GM12878 (cell line): ENCODE results near the gene DNAJC5G. TPM values are rescaled to one million over a fixed set of nuclear protein-coding genes. Genes with fewer than 3 reads are reported as not detected.

Experiments
- ATAC-seq: fragments of 200-7000 bp; cut with Tn5 transposase; 3 replicates; pipeline ENCODE4 v1.9.1; 2020; ENCODE audit warnings: mild to moderate bottlenecking, moderate library complexity
- BruUV-seq: library from RNA; stranded (reverse); fragments of 400-500 nt; replicated peaks from 2 replicates; lab custom pipeline; 2021; lab: Mats Ljungman, UMichigan
- CTCF ChIA-PET: fragments of 300-600 bp; sonication (Branson Sonifier 250); formaldehyde crosslinking; extraction: SDS; loops from one replicate; lab custom pipeline; 2021; ENCODE audit warnings: inconsistent platforms; lab: Yijun Ruan, JAX
- POLR2A ChIA-PET: fragments of 350-600 bp; formaldehyde crosslinking; extraction: SDS; loops from one replicate; lab custom pipeline; 2021; ENCODE audit warnings: inconsistent platforms; lab: Charles Lee
- RAD21 ChIA-PET: fragments of 300-600 bp; sonication (Branson Sonifier 250); formaldehyde crosslinking; loops from one replicate; lab custom pipeline; 2023; ENCODE audit warnings: antibody characterized with exemption; ENCODE audit not compliant: unreplicated experiment; lab: Charles Lee
- SMC1A ChIA-PET: fragments of 300-600 bp; sonication (Branson Sonifier 250); formaldehyde crosslinking; loops from one replicate; lab custom pipeline; 2023; ENCODE audit not compliant: unreplicated experiment, uncharacterized antibody; lab: Charles Lee
- DNase-seq: peaks from one replicate; pipeline ENCODE4 v3.0.0-alpha.2; 2011; ENCODE audit warnings: low read depth, low spot score
- FAIRE-seq: peaks from 3 replicates; lab custom pipeline; 2011; peaks lifted over from hg19 to GRCh38; lab: Jason Lieb, UNC
- H2AFZ ChIP-seq: 2 replicates; pipeline ENCODE4 v1.6.0; 2011; ENCODE audit warnings: low read depth, low read length, control low read depth; ENCODE audit not compliant: control insufficient read depth
- H3K27ac ChIP-seq: 2 replicates; pipeline ENCODE4 v1.5.1; 2011; ENCODE audit warnings: control low read depth; ENCODE audit not compliant: control insufficient read depth, insufficient read depth
- H3K27me3 ChIP-seq, 2 experiments: replicated peaks in 1 of 2; 2 replicates each; pipeline versions ENCODE4 v1.6.0 to v1.6.1; 2011; ENCODE audit warnings: low read length in 1 of 2; ENCODE audit not compliant: control insufficient read depth in 2 of 2, insufficient read depth in 2 of 2
- H3K36me3 ChIP-seq, 2 experiments: 2 replicates each; pipeline ENCODE4 v1.5.1; 2011; ENCODE audit warnings: low read length in 1 of 2; ENCODE audit not compliant: control insufficient read depth in 2 of 2, insufficient read depth in 2 of 2
- H3K4me1 ChIP-seq: 2 replicates; pipeline ENCODE4 v1.6.1; 2011; ENCODE audit warnings: mild to moderate bottlenecking, low read length, moderate library complexity, mixed read lengths; ENCODE audit not compliant: control insufficient read depth, insufficient read depth
- H3K4me2 ChIP-seq: 2 replicates; pipeline ENCODE4 v1.6.0; 2011; ENCODE audit warnings: control low read depth; ENCODE audit not compliant: control insufficient read depth, insufficient read depth
- H3K4me3 ChIP-seq: fragments of 200-600 bp; sonication (generic); 2 replicates; pipeline ENCODE4 v1.5.1; 2016
- H3K79me2 ChIP-seq: 2 replicates; pipeline ENCODE4 v1.6.0; 2011; ENCODE audit warnings: low read length; ENCODE audit not compliant: control insufficient read depth, insufficient read depth
- H3K9ac ChIP-seq: 2 replicates; pipeline ENCODE4 v1.8.0; 2011; ENCODE audit warnings: low read length, control low read depth, mixed read lengths; ENCODE audit not compliant: control insufficient read depth, insufficient read depth
- H3K9me3 ChIP-seq: replicated peaks from 3 replicates; pipeline ENCODE4 v1.5.1; 2011; ENCODE audit warnings: mild to moderate bottlenecking, low read length; ENCODE audit not compliant: control insufficient read depth, insufficient read depth
- H4K20me1 ChIP-seq: 2 replicates; pipeline ENCODE4 v1.6.0; 2011; ENCODE audit not compliant: control insufficient read depth, insufficient read depth
- BMI1 ChIP-seq: fragments of 450-650 bp; IDR thresholded peaks from 2 replicates; pipeline ENCODE4 v1.6.1; 2016; ENCODE audit warnings: mild to moderate bottlenecking, moderate library complexity, borderline replicate concordance
- CBX3 ChIP-seq: fragments of 200-600 bp; sonication (generic); IDR thresholded peaks from 2 replicates; pipeline ENCODE4 v1.6.1; 2016; ENCODE audit warnings: low read depth, borderline replicate concordance
- DPF2 ChIP-seq: fragments of 450-650 bp; IDR thresholded peaks from 2 replicates; pipeline ENCODE4 v1.6.1; 2017; ENCODE audit warnings: mild to moderate bottlenecking
- JUND ChIP-seq: IDR thresholded peaks from 2 replicates; pipeline ENCODE4 v1.6.1; 2012; ENCODE audit warnings: low read depth, mild to moderate bottlenecking, low read length, improper control_type of control experiment, moderate library complexity
- PAX5 ChIP-seq: IDR thresholded peaks from 2 replicates; pipeline ENCODE4 v1.6.1; 2011; ENCODE audit warnings: low read depth, low read length, borderline replicate concordance
- PAX8 ChIP-seq: fragments of 450-650 bp; IDR thresholded peaks from 2 replicates; pipeline ENCODE4 v1.6.1; 2017; ENCODE audit warnings: mild to moderate bottlenecking, moderate library complexity
- RCOR1 ChIP-seq: conservative IDR thresholded peaks from 2 replicates; pipeline ENCODE4 v1.6.1; 2012; ENCODE audit warnings: low read depth, low read length, improper control_type of control experiment
- RELA ChIP-seq: fragments of 450-650 bp; IDR thresholded peaks from 2 replicates; pipeline ENCODE4 v1.8.0; 2014; ENCODE audit warnings: borderline replicate concordance; ENCODE audit not compliant: partially characterized antibody
- SMARCA5 ChIP-seq: fragments of 450-650 bp; IDR thresholded peaks from 2 replicates; pipeline ENCODE4 v1.6.1; 2017; ENCODE audit warnings: mild to moderate bottlenecking
- ZNF622 ChIP-seq: fragments of 450-650 bp; IDR thresholded peaks from 2 replicates; pipeline ENCODE4 v1.6.1; 2017; ENCODE audit warnings: mild to moderate bottlenecking, inconsistent platforms
- WGBS: methylation state at CpG from one replicate; pipeline ENCODE4 v1.1.6; 2016; ENCODE audit warnings: low lambda C conversion rate; ENCODE audit not compliant: insufficient replicate concordance, insufficient coverage; ENCODE audit errors: missing lambda C conversion rate; 5-methylcytosine and 5-hydroxymethylcytosine counted together
- in situ Hi-C: fragments of 300-500 bp; cut with MboI; formaldehyde crosslinking; loops from 9 replicates; pipeline ENCODE4 v1.14.3; 2018; ENCODE audit warnings: mixed read lengths
- intact Hi-C: fragments of 100-400 bp; cut with micrococcal nuclease; formaldehyde crosslinking; loops from one replicate; pipeline ENCODE4 v1.14.2; 2022; ENCODE audit not compliant: unreplicated experiment
- polyA plus RNA-seq, 11 experiments: library from polyadenylated mRNA; depleted of rRNA in 4 of 11; unstranded in 6 of 11; stranded (reverse) in 5 of 11; fragments of >200 nt; fragmentation: Nextera tagmentation in 4 of 11; fragmentation: Illumina TruSeq in 1 of 11; extraction: Ambion mirVana in 4 of 11; extraction: Trizol in 1 of 11; gene quantifications; 1 replicate in 1 of 11; 2 replicates in 10 of 11; pipeline versions ENCODE4 v1.2.1 to v1.2.3, GENCODE V29; 2011 to 2016; ENCODE audit warnings: inconsistent platforms in 2 of 11, missing spikeins in 2 of 11, low read depth in 1 of 11
- total RNA-seq, 4 experiments: library from RNA; depleted of rRNA in 3 of 4; stranded (reverse); fragments of >200 nt in 3 of 4; fragmentation: Illumina TruSeq in 1 of 4; extraction: Trizol in 1 of 4; gene quantifications; 2 replicates each; pipeline versions ENCODE4 v1.2.1 to v1.2.3, GENCODE V29; 2013 to 2021

DNAJC5G gene
- total and polyA plus RNA-seq, 10 of the 15 experiments (the other 5 are each of a cell fraction or from before 2014, with no cell fraction given): not detected

DNA sequence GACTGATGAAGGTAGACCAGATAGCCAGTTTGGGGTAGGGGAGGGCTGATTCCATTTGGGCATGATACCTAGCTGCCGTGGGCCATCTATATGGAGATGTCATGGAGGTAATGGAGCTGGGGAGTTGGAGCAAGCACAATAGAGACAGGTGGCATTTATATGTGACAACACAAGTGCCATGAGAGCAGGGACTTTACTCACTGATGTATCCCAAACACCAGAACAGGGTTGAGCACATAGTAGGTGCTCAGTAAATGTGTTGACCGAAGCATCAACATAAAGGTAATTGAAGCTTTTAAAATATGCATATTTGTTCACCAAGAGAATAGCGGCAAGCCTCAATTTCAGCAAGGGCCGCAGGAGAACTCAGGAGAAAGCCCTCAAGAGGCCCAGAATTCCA, 27.3 kb upstream of the DNAJC5G start:
- Histone ChIP-seq H3K9me3 (no peaks in the 10 kb centered on the region), H3K27ac (no peak overlapping the region), H2AFZ (no peak overlapping the region), H4K20me1 (no peaks in the 10 kb centered on the region), H3K79me2 (no peaks in the 10 kb centered on the region), H3K27me3 (peaks cover 1 to 2% of the 10 kb centered on the region in 2 experiments; a peak in 2 of 4 replicates), H3K4me2 (no peak overlapping the region), H3K4me1 (no peaks in the 10 kb centered on the region), H3K9ac (no peak overlapping the region), H3K4me3 (no peak overlapping the region), H3K36me3 (peaks cover 10 to 13% of the 10 kb centered on the region in 2 experiments)
- POLR2A ChIA-PET: no interaction called here
- no TSS peak for BruUV-seq
- in situ Hi-C loops: no loop called here
- TF ChIP-seq ZNF622: no peak
- TF ChIP-seq DPF2: no peak
- no peak for TF ChIP-seq SMARCA5
- no peak for TF ChIP-seq RCOR1
- no peak for TF ChIP-seq CBX3
- TF ChIP-seq PAX8: no peak
- no peak for TF ChIP-seq PAX5
- TF ChIP-seq JUND: no peak
- no peak for TF ChIP-seq RELA
- no peak for TF ChIP-seq BMI1
- DNase-seq (no peak), ATAC-seq (no peak), FAIRE-seq (no peak)
- WGBS: 67% methylated on average over 4 of the region's 4 CpGs
- SMC1A ChIA-PET: interaction anchor here (2.6 kb wide), 1 partner anchor 32 kb away, joined by 12 read pairs; no protein-coding TSS in a partner anchor
- intact Hi-C loops: no loop called here
- RAD21 ChIA-PET: no interaction called here
- CTCF ChIA-PET: interaction anchor here (1.0 to 5.0 kb wide), 3 partner anchors 33 to 55 kb away, joined by 3 to 58 read pairs (median 5); partner anchors contain the start of gene TRIM54
